Trophoblast cell (in vitro differentiated cells and primary cell): ENCODE results near the gene RSPH6A.

ENCODE experiments used
- DNase-seq, 2 donors: peaks; one replicate each; pipeline ENCODE4 v3.0.0-alpha.2; 2016
- H2AFZ ChIP-seq: 2 replicates; pipeline ENCODE4 v1.6.1; 2013; ENCODE audit warnings: low read length, moderate library complexity, mild to moderate bottlenecking; ENCODE audit not compliant: insufficient read depth, poor library complexity
- H2AK5ac ChIP-seq: 2 replicates; pipeline ENCODE4 v1.6.1; 2013; ENCODE audit warnings: mild to moderate bottlenecking, low read length
- H2BK120ac ChIP-seq: 2 replicates; pipeline ENCODE4 v1.6.1; 2013; ENCODE audit warnings: low read length, mild to moderate bottlenecking, moderate library complexity; ENCODE audit not compliant: insufficient read depth, poor library complexity
- H2BK12ac ChIP-seq: 2 replicates; pipeline ENCODE4 v1.6.1; 2013; ENCODE audit warnings: mild to moderate bottlenecking, low read length, moderate library complexity
- H2BK5ac ChIP-seq: 2 replicates; pipeline ENCODE4 v1.6.1; 2013; ENCODE audit warnings: low read length, low read depth, moderate library complexity, mild to moderate bottlenecking; ENCODE audit not compliant: poor library complexity
- H3K14ac ChIP-seq: 2 replicates; pipeline ENCODE4 v1.6.1; 2013; ENCODE audit warnings: mild to moderate bottlenecking, low read length
- H3K18ac ChIP-seq: 2 replicates; pipeline ENCODE4 v1.6.1; 2013; ENCODE audit warnings: mild to moderate bottlenecking, low read length
- H3K23ac ChIP-seq: 2 replicates; pipeline ENCODE4 v1.6.1; 2013; ENCODE audit warnings: low read length
- H3K27ac ChIP-seq: 2 replicates; pipeline ENCODE4 v1.5.1; 2013; ENCODE audit warnings: low read depth, mild to moderate bottlenecking, inconsistent platforms, low read length, moderate library complexity
- H3K27me3 ChIP-seq: 2 replicates; pipeline ENCODE4 v1.6.1; 2013; ENCODE audit warnings: inconsistent platforms, mild to moderate bottlenecking, low read length, moderate library complexity; ENCODE audit not compliant: insufficient read depth
- H3K36me3 ChIP-seq, 2 experiments: 1 replicate in 1 of 2; 2 replicates in 1 of 2; pipeline ENCODE4 v1.6.1; 2013; ENCODE audit warnings: low read length in 2 of 2, mild to moderate bottlenecking in 2 of 2, moderate library complexity in 1 of 2; ENCODE audit not compliant: insufficient read depth in 2 of 2, control insufficient read depth in 1 of 2
- H3K4ac ChIP-seq: 2 replicates; pipeline ENCODE4 v1.6.1; 2013; ENCODE audit warnings: low read depth, mild to moderate bottlenecking, low read length, moderate library complexity
- H3K4me1 ChIP-seq, 2 experiments: 1 replicate in 1 of 2; 2 replicates in 1 of 2; pipeline ENCODE4 v1.6.1; 2013; ENCODE audit warnings: low read length in 2 of 2, mild to moderate bottlenecking in 2 of 2, moderate library complexity in 1 of 2; ENCODE audit not compliant: insufficient read depth in 2 of 2, control insufficient read depth in 1 of 2
- H3K4me2 ChIP-seq: 2 replicates; pipeline ENCODE4 v1.6.1; 2013; ENCODE audit warnings: inconsistent platforms, mild to moderate bottlenecking, low read length, moderate library complexity
- H3K4me3 ChIP-seq: 2 replicates; pipeline ENCODE4 v1.5.1; 2013; ENCODE audit warnings: mild to moderate bottlenecking, low read depth, low read length, inconsistent platforms
- H3K79me1 ChIP-seq: one replicate; pipeline ENCODE4 v1.6.1; 2013; ENCODE audit warnings: low read length
- H3K79me2 ChIP-seq: 2 replicates; pipeline ENCODE4 v1.6.1; 2013; ENCODE audit warnings: low read length, mild to moderate bottlenecking; ENCODE audit not compliant: control insufficient read depth, insufficient read depth, poor library complexity
- H3K9ac ChIP-seq: 2 replicates; pipeline ENCODE4 v1.6.1; 2013; ENCODE audit warnings: mild to moderate bottlenecking, low read length
- H3K9me3 ChIP-seq: 2 replicates; pipeline ENCODE4 v1.6.1; 2013; ENCODE audit warnings: low read depth, mild to moderate bottlenecking, control low read depth, inconsistent platforms, low read length; ENCODE audit not compliant: insufficient read depth
- H4K12ac ChIP-seq: 2 replicates; pipeline ENCODE4 v1.6.1; 2013; ENCODE audit warnings: low read depth, mild to moderate bottlenecking, low read length, moderate library complexity
- H4K8ac ChIP-seq: 2 replicates; pipeline ENCODE4 v1.6.1; 2013; ENCODE audit warnings: low read depth, mild to moderate bottlenecking, low read length, moderate library complexity
- H4K91ac ChIP-seq: one replicate; pipeline ENCODE4 v1.6.1; 2013; ENCODE audit warnings: low read depth, mild to moderate bottlenecking, low read length, moderate library complexity
- WGBS: extraction: QIAGEN DNeasy Blood & Tissue Kit; methylation state at CpG from one replicate; pipeline ENCODE4 v1.1.7; 2013; ENCODE audit warnings: missing lambda C conversion rate; ENCODE audit not compliant: insufficient read length, insufficient coverage; ENCODE audit errors: extremely low coverage; 5-methylcytosine and 5-hydroxymethylcytosine counted together

Gene RSPH6A

DNA sequence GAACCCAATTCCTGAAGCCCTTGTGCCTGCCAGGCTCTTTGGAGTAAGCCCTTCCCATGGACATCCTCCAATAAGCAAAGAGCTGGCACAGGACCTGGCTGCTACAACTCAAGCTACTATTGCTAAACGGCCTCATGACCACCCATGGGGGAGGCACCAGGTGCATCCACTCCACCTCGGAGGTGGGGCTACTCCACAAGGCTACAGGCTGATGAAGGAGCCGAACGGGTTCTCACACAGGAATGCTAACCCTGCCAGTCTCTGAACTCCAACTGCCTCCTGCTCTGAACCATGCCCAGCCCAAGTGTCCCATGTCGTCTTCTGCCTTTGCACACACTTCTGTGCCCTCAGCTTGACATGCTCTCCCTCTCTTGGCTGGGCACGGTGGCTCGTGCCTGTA is 37.9 kb upstream of the RSPH6A start:
- H3K18ac ChIP-seq, result no peak overlapping the region
- H2AK5ac ChIP-seq, result no peak overlapping the region
- no CpG with 5 or more reads among the region's 7 CpGs for whole genome bisulfite sequencing
- H3K23ac ChIP-seq, result no peak overlapping the region
- no peak overlapping the region for H2BK120ac ChIP-seq
- H3K4me2 ChIP-seq, result no peak overlapping the region
- no peak overlapping the region for H2AFZ ChIP-seq
- H3K27me3 ChIP-seq, result no peaks in the 10 kb centered on the region
- H4K8ac ChIP-seq, result no peak overlapping the region
- no peaks in the 10 kb centered on the region for H3K79me1 ChIP-seq
- no peak overlapping the region for H3K9ac ChIP-seq
- no peak overlapping the region for H3K4me3 ChIP-seq
- no peak overlapping the region for H4K12ac ChIP-seq
- no peak overlapping the region for H2BK5ac ChIP-seq
- H3K36me3 ChIP-seq, result peaks cover 55 to 67% of the 10 kb centered on the region in 2 experiments
- no peaks in the 10 kb centered on the region for H3K4me1 ChIP-seq
- no peak overlapping the region for H2BK12ac ChIP-seq
- DNase-seq, result peak; percentile 53 to 55
- peaks cover 2% of the 10 kb centered on the region for H3K9me3 ChIP-seq
- no peak overlapping the region for H4K91ac ChIP-seq
- no peak overlapping the region for H3K4ac ChIP-seq
- no peak overlapping the region for H3K14ac ChIP-seq
- no peaks in the 10 kb centered on the region for H3K79me2 ChIP-seq
- no peak overlapping the region for H3K27ac ChIP-seq

GRCh38 chr19:45852145-45852750 is 37.1 kb upstream of the RSPH6A start:
- no CpG with 5 or more reads among the region's 10 CpGs for WGBS
- Histone ChIP-seq H3K4me3 (no peak overlapping the region), H2AFZ (no peak overlapping the region), H2BK5ac (no peak overlapping the region), H3K14ac (no peak overlapping the region), H2BK120ac (no peak overlapping the region), H2AK5ac (no peak overlapping the region), H3K36me3 (peaks cover 61 to 73% of the 10 kb centered on the region in 2 experiments), H3K79me1 (no peaks in the 10 kb centered on the region), H3K23ac (no peak overlapping the region), H3K27me3 (no peaks in the 10 kb centered on the region), H3K27ac (no peak overlapping the region), H3K79me2 (no peaks in the 10 kb centered on the region), H3K4me1 (no peaks in the 10 kb centered on the region), H3K18ac (no peak overlapping the region), H4K12ac (no peak overlapping the region), H3K4ac (no peak overlapping the region), H4K91ac (no peak overlapping the region), H2BK12ac (no peak overlapping the region), H3K9ac (no peak overlapping the region), H3K9me3 (peaks cover 2% of the 10 kb centered on the region), H3K4me2 (no peak overlapping the region), H4K8ac (no peak overlapping the region)
- peak; percentile 65 to 73 for DNase-seq

DNA sequence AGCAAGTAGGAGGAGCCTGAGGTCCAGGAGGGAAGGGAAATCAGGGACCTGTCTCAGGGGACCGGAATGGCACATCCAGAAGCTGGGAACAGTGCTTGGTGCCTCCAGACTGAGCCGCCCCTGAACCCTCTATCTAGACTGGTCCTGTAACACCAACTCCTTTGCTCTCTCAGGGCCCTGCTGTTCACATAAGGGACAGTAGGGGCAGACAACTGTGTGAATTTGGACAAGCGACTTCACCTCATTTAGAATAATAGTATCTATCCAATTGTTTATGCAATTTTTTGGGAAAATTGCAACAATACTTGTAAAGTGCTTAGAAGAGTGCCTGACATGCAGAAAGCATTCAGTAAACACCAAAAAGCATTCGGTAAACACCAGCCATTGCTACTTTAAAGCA is 33.8 kb upstream of the RSPH6A start:
- Histone ChIP-seq H3K9me3 (no peaks in the 10 kb centered on the region), H2BK5ac (no peak overlapping the region), H4K12ac (no peak overlapping the region), H3K4ac (no peak overlapping the region), H3K79me1 (no peaks in the 10 kb centered on the region), H2AFZ (no peak overlapping the region), H2BK12ac (no peak overlapping the region), H3K27me3 (no peaks in the 10 kb centered on the region), H3K36me3 (peaks cover 58 to 73% of the 10 kb centered on the region in 2 experiments), H3K4me1 (no peaks in the 10 kb centered on the region), H3K4me3 (no peak overlapping the region), H4K91ac (no peak overlapping the region), H2BK120ac (no peak overlapping the region), H3K18ac (no peak overlapping the region), H3K23ac (no peak overlapping the region), H2AK5ac (no peak overlapping the region), H3K27ac (no peak overlapping the region), H3K14ac (no peak overlapping the region), H3K4me2 (no peak overlapping the region), H3K79me2 (no peaks in the 10 kb centered on the region), H4K8ac (no peak overlapping the region), H3K9ac (no peak overlapping the region)
- WGBS, result no CpG with 5 or more reads among the region's 4 CpGs
- no peak for DNase-seq

DNA sequence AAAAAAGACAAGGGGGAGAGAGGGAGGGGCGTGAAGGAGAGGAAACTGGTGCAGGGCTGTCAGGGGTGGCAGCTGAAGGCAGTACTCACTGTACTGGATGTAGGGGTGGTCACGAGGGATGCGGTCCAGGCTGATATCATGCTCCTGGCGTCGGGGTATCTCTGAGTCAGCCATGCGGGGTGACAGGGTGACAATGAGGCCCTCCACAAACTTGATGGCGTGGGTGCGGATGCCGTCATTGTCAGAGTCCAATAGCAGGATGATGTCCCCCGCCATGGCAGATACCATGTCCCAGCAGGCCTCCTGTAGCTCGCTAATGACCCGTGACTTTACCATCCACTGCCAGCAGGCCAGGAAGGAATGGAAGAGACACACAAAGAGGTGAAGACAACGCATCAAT is 32.6 kb upstream of the RSPH6A start:
- H3K4me3 ChIP-seq, result no peak overlapping the region
- no peak overlapping the region for H2BK5ac ChIP-seq
- no peak overlapping the region for H2BK120ac ChIP-seq
- no peak overlapping the region for H2AFZ ChIP-seq
- no peak overlapping the region for H4K12ac ChIP-seq
- no peak overlapping the region for H2AK5ac ChIP-seq
- no peak overlapping the region for H3K4me2 ChIP-seq
- peaks cover 57 to 73% of the 10 kb centered on the region in 2 experiments for H3K36me3 ChIP-seq
- DNase-seq, result no peak
- H3K79me1 ChIP-seq, result no peaks in the 10 kb centered on the region
- H3K79me2 ChIP-seq, result no peaks in the 10 kb centered on the region
- no peak overlapping the region for H3K9ac ChIP-seq
- no peak overlapping the region for H3K14ac ChIP-seq
- H3K18ac ChIP-seq, result no peak overlapping the region
- no peak overlapping the region for H3K4ac ChIP-seq
- no peak overlapping the region for H4K91ac ChIP-seq
- WGBS, result no CpG with 5 or more reads among the region's 13 CpGs
- H3K9me3 ChIP-seq, result no peaks in the 10 kb centered on the region
- H2BK12ac ChIP-seq, result no peak overlapping the region
- H3K27ac ChIP-seq, result no peak overlapping the region
- H3K27me3 ChIP-seq, result no peaks in the 10 kb centered on the region
- no peak overlapping the region for H4K8ac ChIP-seq
- H3K23ac ChIP-seq, result no peak overlapping the region
- H3K4me1 ChIP-seq, result no peaks in the 10 kb centered on the region
